SHP77 (cell line): ENCODE measurements around the gene RPL18A.
"Not testable (repeated sequence)": the region's sequence is repeated elsewhere in the genome, so short reads cannot be mapped to it uniquely, and the experiment has no call there.

Source experiments
- DNase-seq, 2 experiments: peaks; one replicate each; lab custom pipeline; 2025; lab: John Stamatoyannopoulos, UW

The RPL18A gene

GRCh38 chr19:17866964-17867486, 7.3 kb downstream of the RPL18A start:
- DNase-seq = no peak

- DNase-seq = no peak
Observed at GRCh38 chr19:17868669-17869068, 9.0 kb downstream of the RPL18A start.

- DNase-seq = no peak
Observed at GRCh38 chr19:17869114-17869608, 9.5 kb downstream of the RPL18A start.

- DNase-seq = no peak
Observed at GRCh38 chr19:17871032-17871877, 11.5 kb downstream of the RPL18A start.

GRCh38 chr19:17871878-17872250, 12.2 kb downstream of the RPL18A start, which contains the start of gene SLC5A5:
TSS of gene SLC5A5 (plus strand) at chr19:17871945. CDS start at chr19:17872320, 375 bp downstream.
- DNase-seq = no peak

- DNase-seq = no peak
Observed at GRCh38 chr19:17872251-17873001, 12.7 kb downstream of the RPL18A start.

- DNase-seq = no peak
Observed at GRCh38 chr19:17873786-17874757, 14.4 kb downstream of the RPL18A start.

- DNase-seq = no peak
Observed at GRCh38 chr19:17874758-17875135, 15.0 kb downstream of the RPL18A start.

GRCh38 chr19:17877696-17878095, 18.0 kb downstream of the RPL18A start:
- DNase-seq = no peak

- no peak for DNase-seq
Observed at GRCh38 chr19:17879466-17879865, 19.8 kb downstream of the RPL18A start.

GRCh38 chr19:17881701-17882100, 22.0 kb downstream of the RPL18A start:
- DNase-seq = no peak

GRCh38 chr19:17883627-17884410, 24.1 kb downstream of the RPL18A start:
- DNase-seq = no peak

GRCh38 chr19:17886515-17886914, 26.8 kb downstream of the RPL18A start:
- no peak for DNase-seq

GRCh38 chr19:17887221-17887620, 27.5 kb downstream of the RPL18A start:
- not testable (repeated sequence) for DNase-seq

- no peak for DNase-seq
Observed at GRCh38 chr19:17888260-17888659, 28.6 kb downstream of the RPL18A start.

- no peak for DNase-seq
Observed at GRCh38 chr19:17889609-17890214, 30.0 kb downstream of the RPL18A start.

GRCh38 chr19:17893766-17894165, 34.1 kb downstream of the RPL18A start:
- DNase-seq = no peak

GRCh38 chr19:17902701-17903100, 43.0 kb downstream of the RPL18A start:
- DNase-seq = no peak

- no peak for DNase-seq
Observed at GRCh38 chr19:17908244-17908643, 48.5 kb downstream of the RPL18A start.

- DNase-seq = no peak
Observed at GRCh38 chr19:17909003-17909732, 49.5 kb downstream of the RPL18A start.
